Activated T-helper 9 cell treated with anti-CD3 and anti-CD28 coated beads, Interleukin-2, amount 50 U/mL, for 16 hours (primary cell): ENCODE measurements around the gene UBAP1.
"Not testable (repeated sequence)": the region's sequence is repeated elsewhere in the genome, so short reads cannot be mapped to it uniquely, and the experiment has no call there.

Experiments used
- DNase-seq: peaks from one replicate; pipeline ENCODE4 v3.0.0-alpha.2; 2020; ENCODE audit warnings: low read depth

UBAP1 gene

DNA sequence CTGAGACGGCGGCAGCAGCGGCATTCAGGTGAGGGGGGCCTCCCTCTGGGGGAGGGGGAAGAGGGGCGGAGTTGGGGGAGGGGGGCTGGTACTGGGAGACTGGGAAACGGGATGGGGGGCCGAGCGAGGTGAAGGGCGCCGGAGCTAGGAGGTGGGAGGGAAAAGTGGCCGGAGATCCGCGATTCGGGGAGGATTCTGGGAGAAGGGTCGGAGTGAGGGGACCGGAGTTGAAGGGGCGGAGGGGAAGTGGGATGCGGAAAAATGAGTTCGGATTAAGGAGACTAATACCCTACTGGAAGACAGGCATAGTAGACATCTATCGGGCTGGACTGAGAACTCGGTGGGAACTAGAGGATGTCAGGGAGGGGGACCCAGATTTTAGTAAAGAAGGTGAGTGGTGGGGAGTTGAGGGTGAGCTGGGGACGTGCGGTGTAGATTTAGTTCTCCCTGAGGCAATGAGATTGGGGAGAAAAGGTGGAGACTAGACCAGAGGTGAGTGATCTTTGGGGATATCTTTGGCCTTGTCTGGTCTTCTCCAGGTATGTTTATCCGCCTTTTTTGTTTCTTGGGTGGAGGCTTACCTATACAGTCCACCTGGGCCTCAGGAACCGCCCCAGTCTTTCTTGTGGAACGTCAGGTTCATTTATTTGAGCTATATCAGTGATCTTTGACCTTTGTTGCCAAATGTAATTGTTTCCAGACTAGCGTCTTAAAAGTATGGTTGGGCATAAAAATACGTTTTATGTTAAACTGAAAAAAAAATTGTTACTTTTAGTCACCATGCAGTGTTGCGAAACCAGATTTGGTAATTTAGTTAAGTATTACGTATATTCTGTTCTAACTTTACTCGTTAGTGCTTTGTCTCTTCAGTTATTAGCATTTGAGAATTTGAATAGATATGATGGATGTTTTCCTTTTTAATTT lies 632 bp downstream of the UBAP1 start:
- no peak for DNase-seq

DNA sequence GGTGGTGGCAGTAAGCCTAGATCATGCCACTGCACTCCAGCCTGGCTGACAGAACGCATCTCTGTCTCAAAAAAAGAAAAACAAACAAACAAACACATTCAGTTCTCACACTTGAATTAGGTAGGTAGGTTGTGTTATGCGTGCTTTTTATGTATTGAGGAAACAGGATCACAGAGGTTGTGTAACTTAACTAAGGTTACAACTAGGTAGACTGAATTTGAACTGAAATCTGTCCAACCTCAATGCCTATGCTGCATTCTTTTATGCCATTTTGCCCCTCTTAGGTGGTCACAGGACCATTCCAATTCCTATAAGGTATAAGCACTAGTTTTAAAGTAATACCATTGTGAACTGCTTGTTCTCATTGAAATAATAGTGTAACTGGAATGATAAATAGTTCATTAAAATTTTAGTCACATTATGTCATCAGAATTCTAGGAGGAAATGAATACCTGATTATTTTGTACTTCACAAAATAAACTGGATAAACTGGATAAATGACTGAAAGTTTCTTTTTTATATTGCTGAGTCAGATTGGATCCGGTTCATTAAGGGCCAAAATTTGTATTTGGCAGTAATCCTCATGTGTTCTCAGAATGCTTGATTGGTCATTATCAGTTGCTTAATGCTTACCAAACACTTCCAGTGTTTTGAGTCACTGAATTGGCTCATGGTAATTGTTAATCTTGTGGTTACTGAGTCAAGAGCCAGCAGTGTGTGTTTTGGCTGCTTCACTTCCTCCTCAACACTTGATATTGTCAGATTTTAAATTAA lies 7.1 kb downstream of the UBAP1 start:
- no peak for DNase-seq

- DNase-seq, result no peak
Measured at GRCh38 chr9:34187891-34188240, 9.0 kb downstream of the UBAP1 start.

GRCh38 chr9:34190996-34191892 lies 12.4 kb downstream of the UBAP1 start:
- DNase-seq, result no peak

- no peak for DNase-seq
Measured at GRCh38 chr9:34195143-34195542, 16.3 kb downstream of the UBAP1 start.

- not testable (repeated sequence) for DNase-seq
Measured at GRCh38 chr9:34197286-34197685, 18.4 kb downstream of the UBAP1 start.

DNA sequence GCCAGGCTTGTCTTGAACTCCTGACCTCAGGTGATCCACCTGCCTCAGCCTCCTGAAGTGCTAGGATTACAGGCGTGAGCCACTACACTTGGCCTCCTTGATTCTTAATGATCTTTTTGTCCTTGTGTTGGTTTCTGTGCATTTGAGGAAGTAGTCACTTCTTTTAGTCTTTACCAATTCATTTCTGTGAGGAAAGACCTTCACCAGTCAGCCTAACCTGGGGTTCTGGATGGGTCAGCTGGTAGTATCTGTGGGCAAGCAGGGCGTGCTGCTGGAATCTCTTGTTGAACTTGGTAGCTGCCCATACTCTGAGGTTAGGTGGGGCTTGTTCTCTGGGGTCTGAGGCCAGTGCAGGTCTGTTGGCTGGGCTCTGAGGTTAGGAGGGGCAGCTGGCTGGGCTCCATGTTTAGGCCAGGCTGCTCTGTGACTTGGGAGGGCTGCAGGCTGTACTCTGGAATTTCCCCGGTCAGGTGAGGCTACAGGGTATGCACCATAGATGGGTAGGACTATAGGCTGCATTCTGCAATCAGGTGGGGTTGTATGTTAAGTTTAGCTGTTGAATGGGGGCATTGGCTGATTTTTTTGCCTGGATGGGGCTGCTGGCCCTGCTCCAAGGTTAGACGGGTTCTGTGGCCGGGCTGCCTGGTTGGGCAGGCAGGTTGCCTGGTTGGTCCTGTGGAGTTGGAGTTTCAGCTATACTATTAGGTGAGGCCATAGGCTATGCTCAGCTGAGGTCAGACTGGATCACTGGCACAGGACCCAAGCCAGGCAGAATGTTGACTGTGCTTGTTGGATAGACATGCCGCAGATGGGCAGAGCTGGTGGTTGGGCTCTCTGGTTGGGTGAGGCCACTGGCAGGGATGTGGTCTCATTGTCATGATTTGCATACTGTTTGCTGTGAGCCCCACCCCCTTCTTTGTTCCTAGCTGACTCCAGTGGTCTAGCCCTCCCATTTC lies 19.2 kb downstream of the UBAP1 start:
- no peak for DNase-seq

DNA sequence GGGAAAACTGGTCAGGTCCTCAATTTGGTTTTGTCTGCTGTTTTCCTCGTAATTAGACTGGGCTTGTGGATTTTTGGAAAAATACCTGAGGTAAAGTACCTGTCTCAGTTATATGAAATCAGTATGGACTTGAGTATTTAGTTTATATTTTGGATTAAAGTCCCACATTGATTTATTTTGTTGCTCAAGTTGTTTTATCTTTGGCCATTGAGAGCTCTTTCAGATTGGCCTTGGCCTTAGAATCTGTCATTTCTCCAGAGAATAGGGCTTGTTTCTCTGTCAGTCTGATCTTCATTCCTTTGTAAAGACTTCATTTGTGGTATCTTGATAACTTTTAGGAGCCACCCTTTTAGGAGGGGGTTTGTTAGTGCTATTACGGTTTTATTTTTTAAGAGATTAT lies 21.2 kb downstream of the UBAP1 start:
- DNase-seq, result no peak

DNA sequence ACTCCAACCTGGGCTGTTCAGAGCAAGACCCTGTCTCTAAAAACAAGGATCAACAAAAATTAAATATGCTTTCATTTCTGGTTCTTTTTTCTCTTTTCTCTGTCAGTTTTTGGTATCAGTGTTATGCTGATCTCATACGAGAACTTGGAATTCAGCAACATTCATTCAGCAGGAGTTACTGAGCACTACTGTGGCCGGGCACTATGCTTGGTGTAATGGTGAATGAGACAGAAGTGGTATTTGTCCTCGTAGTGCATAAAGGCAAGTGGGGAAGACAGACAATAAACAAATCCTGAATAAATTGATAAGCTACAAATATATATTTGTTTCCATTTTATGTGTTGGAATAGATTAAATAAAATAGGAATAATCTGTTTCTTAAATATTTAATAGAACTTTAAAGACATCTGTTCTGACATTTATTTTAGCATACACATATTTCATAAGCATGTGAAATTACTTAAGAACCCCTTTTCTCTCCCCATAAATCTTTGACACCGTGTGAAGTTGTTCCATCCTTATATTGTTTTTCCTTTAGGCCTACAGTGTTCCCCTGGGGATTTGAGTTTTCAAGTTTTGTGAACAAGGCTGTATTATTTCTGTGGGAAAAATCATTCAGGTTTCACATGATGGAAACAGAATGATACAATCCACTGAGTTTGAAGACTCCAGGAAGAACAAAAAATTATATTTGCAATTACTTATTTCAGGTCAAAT lies 24.6 kb downstream of the UBAP1 start:
- no peak for DNase-seq

DNA sequence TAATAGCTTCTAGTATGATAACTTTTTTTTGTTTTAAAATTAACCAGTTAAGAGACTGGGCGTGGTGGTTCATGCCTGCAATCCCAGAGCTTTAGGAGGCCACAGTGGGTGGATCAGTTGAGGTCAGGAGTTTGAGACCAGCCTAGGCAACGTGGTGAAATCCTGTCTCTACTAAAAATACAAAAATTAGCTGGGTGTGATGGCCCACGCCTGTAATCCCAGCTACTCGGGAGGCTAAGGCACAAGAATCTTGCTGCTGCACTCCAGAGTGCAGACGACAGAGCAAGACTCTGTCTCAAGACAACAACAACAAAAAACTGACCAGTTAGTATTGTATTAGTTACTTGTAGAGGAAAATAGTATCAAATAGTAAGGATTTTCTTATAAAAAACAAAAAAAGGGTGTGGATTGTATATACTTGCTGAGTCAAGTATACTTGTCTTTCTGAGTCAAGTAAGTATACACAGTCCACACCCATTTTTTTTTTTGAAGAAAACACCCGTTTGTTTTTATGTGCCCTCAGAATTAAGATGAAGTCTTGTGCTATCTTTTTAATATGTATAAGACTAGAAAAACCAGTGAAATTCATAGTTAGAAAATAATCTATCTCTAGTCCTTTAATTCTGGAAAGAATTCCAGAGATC lies 25.3 kb downstream of the UBAP1 start:
- no peak for DNase-seq

DNA sequence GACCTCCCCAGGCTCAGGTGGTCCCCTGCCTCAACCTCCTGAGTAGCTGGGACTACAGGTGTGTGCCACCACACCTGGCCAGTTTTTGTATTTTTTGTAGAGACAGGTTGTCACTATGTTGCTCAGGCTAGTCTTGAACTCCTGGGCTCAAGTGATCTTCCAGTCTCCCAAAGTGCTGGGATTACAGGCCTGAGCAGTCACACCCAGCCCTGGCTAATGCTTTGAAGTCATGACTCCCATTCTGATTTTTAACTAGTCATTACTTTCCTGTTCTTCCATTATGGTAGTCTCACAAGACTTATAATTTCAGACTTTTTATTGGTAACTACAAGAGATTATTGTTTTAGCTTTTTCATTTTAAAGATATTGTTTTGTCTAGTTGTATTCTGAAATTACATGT lies 26.3 kb downstream of the UBAP1 start:
- no peak for DNase-seq

GRCh38 chr9:34206561-34206960 lies 27.7 kb downstream of the UBAP1 start:
- DNase-seq, result no peak

DNA sequence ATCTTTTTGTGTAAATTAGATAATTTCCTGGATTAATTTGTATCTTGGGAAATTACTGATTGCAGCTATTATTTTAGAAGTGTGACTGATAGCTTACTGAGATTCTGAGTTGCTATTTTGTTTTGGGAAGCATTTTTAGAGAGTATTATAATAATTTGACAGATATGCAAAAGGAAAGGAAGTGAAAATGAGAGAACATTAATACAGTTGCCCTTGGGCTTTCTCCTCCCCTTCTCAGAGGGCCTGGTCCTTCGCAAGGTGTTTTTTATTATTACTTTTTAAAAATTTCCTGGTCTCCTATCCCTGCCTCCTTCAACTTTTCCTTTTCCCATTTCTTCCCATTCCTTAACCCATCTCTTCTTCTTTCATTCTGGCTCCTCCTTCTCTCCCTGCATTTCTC lies 32.6 kb downstream of the UBAP1 start:
- no peak for DNase-seq

GRCh38 chr9:34214354-34215000 lies 35.6 kb downstream of the UBAP1 start:
- DNase-seq, result not testable (repeated sequence)

DNA sequence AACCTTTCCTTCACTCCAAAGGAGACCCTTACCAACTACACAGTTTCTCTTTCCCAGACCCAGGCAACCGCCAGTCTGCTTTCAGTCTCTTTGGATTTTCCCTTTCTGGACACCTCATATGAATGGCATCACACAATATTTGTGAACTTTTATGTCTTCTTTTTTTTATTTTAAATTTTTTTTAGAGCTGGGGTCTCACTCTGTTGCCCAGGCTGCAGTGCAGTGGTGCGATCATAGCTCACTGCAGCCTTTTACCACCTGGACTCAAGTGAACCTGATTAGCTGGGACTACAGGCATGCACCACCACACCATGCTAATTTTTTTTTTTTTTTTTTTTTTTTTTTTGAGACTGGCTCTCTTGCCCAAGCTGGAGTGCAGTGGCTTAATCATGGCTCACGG lies 37.5 kb downstream of the UBAP1 start:
- no peak for DNase-seq

- DNase-seq, result not testable (repeated sequence)
Measured at GRCh38 chr9:34217015-34217414, 38.2 kb downstream of the UBAP1 start.

GRCh38 chr9:34218446-34218845 lies 39.6 kb downstream of the UBAP1 start:
- no peak for DNase-seq

DNA sequence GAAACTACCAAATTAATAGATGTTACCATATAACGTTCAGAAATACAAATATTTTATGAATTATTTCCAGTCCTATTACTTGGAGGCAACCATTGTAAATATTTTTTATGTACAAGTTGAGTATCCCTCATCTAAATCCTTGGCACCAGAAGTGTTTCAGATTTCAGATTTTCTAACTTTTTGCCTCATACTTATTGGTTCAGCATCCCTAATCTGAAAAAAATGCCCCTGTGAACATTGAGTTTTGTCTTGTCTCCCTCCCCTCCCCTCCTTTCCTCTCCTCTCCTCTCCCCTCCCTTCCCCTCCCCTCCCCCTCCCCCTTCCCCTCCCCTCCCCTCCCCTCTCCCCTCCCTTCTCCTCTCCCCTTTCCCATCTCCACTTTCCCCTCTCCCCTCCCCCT lies 40.6 kb downstream of the UBAP1 start:
- no peak for DNase-seq

GRCh38 chr9:34220218-34220617 lies 41.4 kb downstream of the UBAP1 start:
- DNase-seq, result no peak
